Non-pigmented ciliary epithelial cell (primary cell): ENCODE data around the gene TMEM63C.
A peak's percentile ranks its signal among the peaks of the same experiment; 100 is the strongest.
"Not testable (repeated sequence)": the region's sequence is repeated elsewhere in the genome, so short reads cannot be mapped to it uniquely, and the experiment has no call there.

Source experiments
- DNase-seq: peaks from one replicate; pipeline ENCODE4 v3.0.0-alpha.2; 2010; ENCODE audit warnings: low read depth

The TMEM63C gene

GRCh38 chr14:77154421-77154820 is 27.2 kb upstream of the TMEM63C start:
- no peak for DNase-seq

GRCh38 chr14:77155083-77155482 is 26.5 kb upstream of the TMEM63C start:
- no peak for DNase-seq

- no peak for DNase-seq
Observed at GRCh38 chr14:77157740-77158139, 23.9 kb upstream of the TMEM63C start.

- DNase-seq = no peak
Observed at GRCh38 chr14:77158175-77158881, 23.3 kb upstream of the TMEM63C start.

- DNase-seq = no peak
Observed at GRCh38 chr14:77158882-77159255, 22.7 kb upstream of the TMEM63C start.

- DNase-seq = no peak
Observed at GRCh38 chr14:77161011-77161410, 20.6 kb upstream of the TMEM63C start.

GRCh38 chr14:77170045-77170444 is 11.6 kb upstream of the TMEM63C start:
- DNase-seq = no peak

GRCh38 chr14:77172916-77173315 is 8.7 kb upstream of the TMEM63C start:
- no peak for DNase-seq

- DNase-seq = not testable (repeated sequence)
Observed at GRCh38 chr14:77173911-77174617, 7.5 kb upstream of the TMEM63C start.

- DNase-seq = no peak
Observed at GRCh38 chr14:77175843-77176242, 5.8 kb upstream of the TMEM63C start.

- no peak for DNase-seq
Observed at GRCh38 chr14:77177702-77178101, 3.9 kb upstream of the TMEM63C start.

GRCh38 chr14:77178656-77179055 is 2.9 kb upstream of the TMEM63C start:
- no peak for DNase-seq

GRCh38 chr14:77180726-77181602 is 634 bp upstream of the TMEM63C start:
- no peak for DNase-seq

GRCh38 chr14:77183896-77184295 is 2.3 kb downstream of the TMEM63C start:
- DNase-seq = no peak

GRCh38 chr14:77184396-77185092 is 2.9 kb downstream of the TMEM63C start:
- DNase-seq = no peak

GRCh38 chr14:77185093-77185465 is 3.5 kb downstream of the TMEM63C start:
- DNase-seq = no peak

GRCh38 chr14:77186911-77187648 is 5.5 kb downstream of the TMEM63C start:
- peak; percentile 11 for DNase-seq

- DNase-seq = no peak
Observed at GRCh38 chr14:77187649-77188012, 6.0 kb downstream of the TMEM63C start.

- no peak for DNase-seq
Observed at GRCh38 chr14:77189479-77189878, 7.9 kb downstream of the TMEM63C start.

GRCh38 chr14:77190977-77191376 is 9.4 kb downstream of the TMEM63C start:
- no peak for DNase-seq

GRCh38 chr14:77194706-77195105 is 13.1 kb downstream of the TMEM63C start:
- no peak for DNase-seq

GRCh38 chr14:77195766-77196165 is 14.2 kb downstream of the TMEM63C start:
- no peak for DNase-seq
